PC-3 (cell line): Measurements from ENCODE around the gene MICALL1.

ENCODE experiments used
- EZH2 ChIP-seq: fragments of 300-600 bp; sonication (generic); IDR thresholded peaks from one replicate; pipeline ENCODE4 v1.6.1; 2017; ENCODE audit warnings: antibody characterized with exemption, mild to moderate bottlenecking, low read length; ENCODE audit not compliant: unreplicated experiment
- TF ChIP-seq, protein P1 (sequence below): fragments of 300-600 bp; sonication (generic); conservative IDR thresholded peaks from 2 replicates; pipeline ENCODE4 v1.5.1; 2017; ENCODE audit warnings: antibody characterized with exemption, low read depth, mild to moderate bottlenecking, low read length

DNA sequence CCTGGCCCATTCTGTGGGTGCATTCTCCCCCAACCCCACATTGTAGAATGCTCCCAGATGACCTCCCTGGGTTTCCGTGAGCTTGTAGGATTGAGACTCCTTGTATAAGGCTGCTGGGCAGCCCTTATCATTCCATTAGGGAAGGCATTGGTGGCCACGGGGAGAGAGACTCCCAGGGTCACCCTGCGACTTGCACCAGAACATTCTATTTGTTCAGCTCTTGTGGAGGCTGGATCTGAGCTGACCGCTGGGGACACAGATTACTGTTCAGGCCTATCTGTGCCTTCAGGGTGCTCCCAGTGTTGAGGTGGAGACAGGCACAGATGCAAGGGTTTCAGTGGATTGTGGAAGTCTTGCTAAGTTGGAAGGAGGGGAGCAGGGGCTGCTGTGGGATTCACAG is 17.8 kb downstream of the MICALL1 start:
- TF ChIP-seq, protein P1, sequence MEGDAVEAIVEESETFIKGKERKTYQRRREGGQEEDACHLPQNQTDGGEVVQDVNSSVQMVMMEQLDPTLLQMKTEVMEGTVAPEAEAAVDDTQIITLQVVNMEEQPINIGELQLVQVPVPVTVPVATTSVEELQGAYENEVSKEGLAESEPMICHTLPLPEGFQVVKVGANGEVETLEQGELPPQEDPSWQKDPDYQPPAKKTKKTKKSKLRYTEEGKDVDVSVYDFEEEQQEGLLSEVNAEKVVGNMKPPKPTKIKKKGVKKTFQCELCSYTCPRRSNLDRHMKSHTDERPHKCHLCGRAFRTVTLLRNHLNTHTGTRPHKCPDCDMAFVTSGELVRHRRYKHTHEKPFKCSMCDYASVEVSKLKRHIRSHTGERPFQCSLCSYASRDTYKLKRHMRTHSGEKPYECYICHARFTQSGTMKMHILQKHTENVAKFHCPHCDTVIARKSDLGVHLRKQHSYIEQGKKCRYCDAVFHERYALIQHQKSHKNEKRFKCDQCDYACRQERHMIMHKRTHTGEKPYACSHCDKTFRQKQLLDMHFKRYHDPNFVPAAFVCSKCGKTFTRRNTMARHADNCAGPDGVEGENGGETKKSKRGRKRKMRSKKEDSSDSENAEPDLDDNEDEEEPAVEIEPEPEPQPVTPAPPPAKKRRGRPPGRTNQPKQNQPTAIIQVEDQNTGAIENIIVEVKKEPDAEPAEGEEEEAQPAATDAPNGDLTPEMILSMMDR, result no peak
- no peak for TF ChIP-seq EZH2
